GM11168 (cell line): ENCODE data around the gene STAMBP.
"Not testable (repeated sequence)": the region's sequence is repeated elsewhere in the genome, so short reads cannot be mapped to it uniquely, and the experiment has no call there.

Experiments
- in situ Hi-C: fragments of 300-500 bp; cut with MboI; formaldehyde crosslinking; loops from one replicate; pipeline ENCODE4 v1.12.0; 2022; ENCODE audit warnings: low sequenced_read_pairs; ENCODE audit not compliant: unreplicated experiment

Gene STAMBP

DNA sequence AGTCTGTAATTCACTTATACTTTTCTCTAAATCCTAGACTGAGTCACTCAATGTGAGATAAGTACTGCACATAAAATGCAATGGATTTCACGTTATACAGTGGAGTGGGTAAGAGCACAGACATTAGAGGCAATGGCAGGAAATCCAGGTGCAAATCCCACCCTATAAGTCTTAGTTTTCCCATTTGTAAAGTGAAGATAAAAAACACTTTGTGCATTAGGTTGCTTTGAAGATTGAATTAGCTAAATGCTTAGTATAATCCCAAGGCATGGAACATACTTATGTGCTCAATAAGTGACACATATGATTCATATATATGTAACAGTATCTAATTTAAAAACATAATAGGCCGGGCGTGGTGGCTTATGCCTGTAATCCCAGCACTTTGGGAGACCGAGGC, 74.6 kb downstream of the STAMBP start:
- in situ Hi-C loops, result no loop called here

DNA sequence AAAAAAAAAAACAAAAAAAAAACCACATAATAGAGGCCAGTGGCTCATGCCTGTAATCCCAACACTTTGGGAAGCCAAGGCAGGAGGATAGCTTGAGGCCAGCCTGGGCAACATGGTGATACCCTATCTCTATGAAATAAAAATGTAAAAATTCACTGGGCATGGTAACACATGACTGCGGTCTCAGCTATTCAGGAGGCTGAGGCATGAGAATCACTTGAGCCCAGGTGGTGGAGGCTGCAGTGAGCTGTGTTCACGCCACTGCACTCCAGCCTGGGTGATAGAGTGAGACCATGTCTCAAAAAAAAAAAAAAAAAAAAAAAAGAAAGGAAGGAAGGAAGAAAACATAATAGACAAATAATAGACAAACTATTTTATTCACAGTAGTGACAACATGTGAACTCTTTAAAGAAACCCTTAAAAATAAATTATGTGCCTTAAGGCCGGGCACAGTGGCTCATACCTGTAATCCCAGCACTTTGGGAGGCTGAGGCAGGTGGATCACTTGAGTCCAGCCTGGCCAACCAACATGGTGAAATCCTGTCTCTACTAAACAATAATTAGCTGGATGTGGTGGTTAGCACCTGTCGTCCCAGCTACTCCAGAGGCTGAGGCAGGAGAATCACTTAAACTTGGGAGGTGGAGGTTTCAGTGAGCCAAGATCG, 75.3 kb downstream of the STAMBP start:
- in situ Hi-C loops, result not testable (repeated sequence)

DNA sequence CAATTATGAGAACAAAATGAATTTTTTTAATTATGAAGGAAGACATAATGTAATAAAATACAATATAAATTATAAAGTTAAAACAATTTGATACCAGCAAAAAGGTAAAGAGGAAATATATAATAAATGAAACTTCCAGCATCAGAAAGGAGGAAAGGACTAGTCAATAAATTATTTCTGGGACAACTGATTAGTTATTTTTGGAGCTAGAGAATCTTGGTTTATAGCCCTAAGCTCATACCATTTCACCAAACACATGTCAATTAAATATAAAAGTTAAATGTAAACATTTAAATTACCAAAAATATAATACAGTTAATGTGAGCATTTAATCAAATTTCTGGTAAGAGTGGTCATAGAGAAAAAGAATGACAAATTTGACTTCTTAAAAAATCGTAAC, 76.2 kb downstream of the STAMBP start:
- in situ Hi-C loops, result no loop called here

DNA sequence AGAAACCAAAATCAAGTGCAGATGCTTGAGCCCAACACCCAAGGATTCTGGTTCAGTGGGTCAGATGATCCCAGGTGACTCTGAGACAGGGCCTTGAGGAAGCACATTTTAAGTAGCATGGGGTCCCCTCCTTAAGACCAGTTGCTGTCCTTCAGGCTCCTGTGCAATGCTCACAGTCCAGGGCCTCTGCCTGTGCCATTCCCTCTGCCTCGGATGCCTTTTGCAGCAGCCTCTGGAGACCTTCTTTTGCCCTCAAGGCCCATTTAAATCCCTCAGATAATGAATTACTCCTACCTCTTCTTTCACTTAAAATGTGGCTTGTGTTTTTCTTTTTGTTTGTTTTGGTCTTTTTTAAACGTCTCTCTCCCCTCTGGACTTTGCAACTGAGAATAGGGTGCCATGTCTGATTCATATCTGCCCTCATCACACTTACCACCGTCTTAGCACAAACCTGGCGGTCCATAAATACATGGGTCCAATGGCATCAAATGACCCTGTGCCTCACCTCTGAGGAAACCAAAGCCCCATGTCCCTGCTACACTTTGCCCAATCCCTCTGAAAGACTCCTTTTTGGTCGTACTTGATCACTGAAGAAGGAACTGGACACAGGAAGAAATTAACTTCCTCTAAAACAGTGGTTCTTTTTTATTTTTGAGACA, 78.2 kb downstream of the STAMBP start:
- in situ Hi-C loops, result no loop called here

DNA sequence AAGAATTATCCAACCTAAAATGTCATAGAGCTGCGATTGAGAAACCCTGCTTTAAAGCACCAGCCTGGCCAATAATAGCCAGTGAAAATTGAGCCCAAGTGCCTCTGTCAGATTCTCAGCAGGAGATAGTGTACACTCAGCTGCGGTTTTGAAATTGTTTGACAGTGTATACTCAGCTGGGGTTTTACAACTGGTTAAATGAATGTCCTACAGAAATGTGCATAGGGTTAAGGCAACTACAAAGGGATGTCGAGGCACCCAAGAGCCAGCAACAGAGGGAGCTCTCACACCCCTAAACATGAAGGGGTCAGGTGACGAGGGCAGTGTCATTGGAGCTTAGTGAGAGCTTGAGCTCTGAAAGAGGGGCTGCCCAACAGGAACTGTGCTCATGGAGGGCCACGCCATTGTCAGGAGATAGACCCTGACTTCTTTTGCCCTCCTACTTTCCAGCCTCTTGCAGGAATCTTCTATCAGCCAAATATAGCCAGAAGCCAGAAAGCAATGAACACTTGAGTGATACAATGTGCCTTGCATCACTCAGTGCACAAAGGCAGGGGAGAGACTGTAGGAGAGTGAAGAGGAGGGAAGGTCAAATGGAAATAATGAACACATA, 79.2 kb downstream of the STAMBP start:
- in situ Hi-C loops, result no loop called here

DNA sequence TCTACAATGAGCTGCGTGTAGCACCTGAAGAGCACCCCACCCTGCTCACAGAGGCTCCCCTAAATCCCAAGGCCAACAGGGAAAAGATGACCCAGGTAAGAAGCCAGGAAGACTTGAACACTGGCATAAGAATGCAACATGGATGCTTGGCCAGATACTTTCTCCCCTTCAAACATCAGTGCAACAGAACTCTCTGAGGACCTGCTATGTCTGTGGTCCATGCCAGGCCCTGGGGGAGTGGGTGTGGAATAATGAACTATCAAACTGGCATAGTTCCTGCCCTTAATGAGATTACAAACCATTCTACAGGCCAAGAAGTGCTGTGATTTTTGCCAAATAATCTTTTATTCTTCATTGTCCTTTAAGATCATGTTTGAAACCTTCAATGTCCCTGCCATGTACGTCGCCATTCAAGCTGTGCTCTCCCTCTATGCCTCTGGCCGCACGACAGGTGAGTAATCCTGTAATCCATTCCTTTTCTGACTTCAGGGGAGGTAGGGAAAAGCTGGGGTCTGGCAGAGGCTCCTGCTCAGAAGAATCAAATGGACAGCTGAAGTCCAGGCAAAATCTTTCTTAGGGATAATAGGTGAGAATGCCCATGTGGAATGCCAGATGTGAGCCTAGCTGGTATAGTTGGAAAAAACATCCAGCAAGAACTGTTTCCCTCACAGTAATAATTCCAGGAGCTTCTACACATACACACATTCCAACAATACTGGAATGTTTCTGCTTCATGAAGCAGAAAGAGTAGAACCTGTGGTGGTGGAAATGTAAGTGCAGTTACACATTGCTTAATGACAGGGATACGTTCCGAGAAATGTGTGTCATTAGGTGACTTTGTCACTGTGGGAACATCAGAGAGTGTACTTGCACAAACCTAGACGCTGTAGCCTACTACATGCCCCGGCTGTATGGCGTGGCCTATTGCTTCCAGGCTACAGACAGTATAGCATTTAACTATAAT, 80.2 kb downstream of the STAMBP start:
- in situ Hi-C loops, result no loop called here

DNA sequence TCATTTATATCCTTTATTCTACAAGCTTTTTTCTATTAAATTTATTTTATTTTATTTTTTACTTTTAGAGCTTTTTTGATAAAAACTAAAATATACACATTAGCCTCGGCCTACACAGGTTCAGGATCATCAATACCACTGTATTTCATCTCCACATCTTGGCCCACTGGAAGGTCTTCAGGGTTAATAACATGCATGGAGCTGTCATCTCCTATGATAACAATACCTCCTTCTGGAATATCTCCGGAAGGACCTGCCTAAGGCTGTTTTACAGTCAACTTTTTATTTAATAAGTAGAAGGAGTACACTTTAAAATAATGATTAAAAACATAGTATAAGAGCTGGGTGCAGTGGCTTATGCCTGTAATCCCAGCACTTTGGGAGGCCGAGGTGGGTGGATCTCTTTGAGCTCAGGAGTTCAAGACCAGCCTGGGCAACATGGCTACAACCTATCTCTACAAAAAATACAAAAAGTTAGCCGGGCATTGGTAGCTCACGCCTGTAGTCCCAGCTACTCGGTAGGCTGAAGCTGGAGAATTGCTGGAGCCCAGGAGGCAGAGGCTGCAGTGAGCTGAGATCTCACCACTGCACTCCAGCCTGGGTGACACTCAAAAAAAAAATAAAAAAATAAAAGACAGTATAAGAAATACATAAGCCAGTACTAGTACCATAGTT, 82.2 kb downstream of the STAMBP start:
- in situ Hi-C loops, result no loop called here

DNA sequence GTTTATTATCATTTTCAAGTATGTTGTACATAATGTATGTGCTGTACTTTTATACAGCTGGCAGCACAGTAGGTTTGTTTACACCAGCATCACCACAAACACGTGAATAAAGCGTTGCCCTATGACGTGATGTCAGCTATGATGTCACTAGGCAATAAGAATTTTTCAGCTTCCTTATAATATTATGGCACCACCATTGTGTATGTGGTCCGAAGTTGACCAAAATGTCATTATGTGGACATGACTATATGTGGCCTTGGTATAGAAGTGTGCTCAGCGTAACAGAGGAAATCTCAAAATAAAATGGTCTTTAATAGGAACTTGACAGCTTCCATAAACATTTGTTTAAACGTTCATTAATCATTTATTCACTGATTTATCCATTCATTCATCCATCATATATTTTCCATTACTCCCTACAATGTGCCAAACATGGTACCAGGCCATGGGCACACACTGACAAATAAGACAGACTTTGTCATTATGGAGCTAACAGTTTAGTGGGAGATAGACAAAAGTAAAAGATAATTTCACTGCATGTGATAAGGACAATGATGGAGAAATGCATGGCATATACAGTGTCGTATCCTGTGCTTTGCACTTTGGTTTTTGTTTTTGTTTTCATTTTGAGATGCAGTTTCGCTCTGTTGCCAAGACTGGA, 82.9 kb downstream of the STAMBP start:
- in situ Hi-C loops, result no loop called here

DNA sequence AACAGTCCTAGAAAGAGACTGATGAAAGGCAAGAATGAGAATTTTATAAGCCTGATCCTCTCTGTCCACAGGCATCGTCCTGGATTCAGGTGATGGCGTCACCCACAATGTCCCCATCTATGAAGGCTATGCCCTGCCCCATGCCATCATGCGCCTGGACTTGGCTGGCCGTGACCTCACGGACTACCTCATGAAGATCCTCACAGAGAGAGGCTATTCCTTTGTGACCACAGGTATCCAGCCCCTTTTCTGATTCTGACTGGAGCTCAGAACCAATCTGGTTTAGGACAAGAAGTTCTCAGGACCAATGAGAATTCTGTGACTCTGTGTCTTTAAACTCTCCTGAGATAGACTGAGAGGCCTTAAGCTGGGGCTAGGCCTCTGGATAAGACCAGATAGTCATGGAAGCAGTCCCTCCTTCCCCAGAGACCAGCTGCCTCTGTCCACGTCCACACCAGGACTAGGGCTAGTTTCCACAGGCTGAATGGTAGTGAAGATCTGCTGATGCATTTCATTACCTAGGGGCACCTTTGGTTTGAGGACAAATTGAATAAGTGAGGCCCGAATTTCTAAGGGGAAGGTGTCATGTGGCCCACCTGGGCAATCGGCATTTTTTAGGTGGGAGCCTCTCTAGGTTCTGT, 84.8 kb downstream of the STAMBP start:
- in situ Hi-C loops, result no loop called here

DNA sequence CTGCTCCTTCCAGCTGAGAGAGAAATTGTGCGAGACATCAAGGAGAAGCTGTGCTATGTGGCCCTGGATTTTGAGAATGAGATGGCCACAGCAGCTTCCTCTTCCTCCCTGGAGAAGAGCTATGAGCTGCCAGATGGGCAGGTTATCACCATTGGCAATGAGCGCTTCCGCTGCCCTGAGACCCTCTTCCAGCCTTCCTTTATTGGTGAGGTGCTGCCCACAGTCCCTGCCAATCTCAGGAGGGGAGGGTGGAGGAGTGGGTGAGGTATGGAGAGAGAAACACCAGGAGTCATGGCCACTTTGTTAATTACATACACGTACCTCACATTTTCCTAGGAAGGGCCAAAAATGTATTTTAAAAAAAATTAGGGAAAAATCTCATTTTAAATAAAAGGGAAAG, 85.9 kb downstream of the STAMBP start:
- in situ Hi-C loops, result no loop called here

DNA sequence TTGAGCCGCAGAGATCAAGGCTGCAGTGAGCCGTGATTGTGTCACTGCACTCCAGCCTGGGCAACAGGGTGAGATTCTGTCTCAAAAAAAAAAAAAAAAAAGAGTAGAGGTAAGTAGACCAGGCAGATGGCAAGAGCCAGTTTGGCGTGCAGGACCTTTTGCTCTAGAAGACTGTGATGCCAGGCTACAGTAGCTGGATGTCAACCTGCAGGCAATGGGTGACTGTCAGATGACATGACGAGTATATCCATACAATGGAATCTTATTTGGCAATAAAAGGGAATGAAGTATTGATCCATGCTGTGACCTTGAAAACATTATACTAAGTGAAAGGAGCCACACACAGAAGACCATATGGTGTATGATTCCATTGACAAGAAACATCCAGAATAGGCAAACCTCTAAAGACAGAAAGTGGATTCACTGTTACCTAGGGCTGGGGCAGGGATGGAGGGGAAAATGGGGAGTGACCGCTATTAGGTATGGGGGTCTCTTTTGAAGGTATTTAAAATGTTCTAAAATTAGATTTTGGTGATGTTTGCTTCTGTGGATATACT, 86.8 kb downstream of the STAMBP start:
- in situ Hi-C loops, result no loop called here

DNA sequence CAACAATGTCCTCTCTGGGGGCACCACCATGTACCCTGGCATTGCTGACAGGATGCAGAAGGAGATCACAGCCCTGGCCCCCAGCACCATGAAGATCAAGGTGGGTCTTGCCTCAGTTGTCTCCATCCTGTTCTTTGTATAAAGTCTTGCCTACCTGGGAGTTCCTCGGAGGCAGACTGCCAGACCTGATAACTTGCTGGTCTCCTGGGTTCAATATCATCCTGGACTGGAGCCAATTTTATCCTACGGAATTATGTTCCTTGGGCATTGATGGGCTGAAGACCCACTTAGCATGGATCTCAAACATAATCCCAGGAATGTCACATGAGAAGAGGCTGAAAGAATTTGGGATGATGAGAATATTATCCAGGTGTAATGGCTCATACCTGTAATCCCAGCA, 87.9 kb downstream of the STAMBP start:
- in situ Hi-C loops, result no loop called here

DNA sequence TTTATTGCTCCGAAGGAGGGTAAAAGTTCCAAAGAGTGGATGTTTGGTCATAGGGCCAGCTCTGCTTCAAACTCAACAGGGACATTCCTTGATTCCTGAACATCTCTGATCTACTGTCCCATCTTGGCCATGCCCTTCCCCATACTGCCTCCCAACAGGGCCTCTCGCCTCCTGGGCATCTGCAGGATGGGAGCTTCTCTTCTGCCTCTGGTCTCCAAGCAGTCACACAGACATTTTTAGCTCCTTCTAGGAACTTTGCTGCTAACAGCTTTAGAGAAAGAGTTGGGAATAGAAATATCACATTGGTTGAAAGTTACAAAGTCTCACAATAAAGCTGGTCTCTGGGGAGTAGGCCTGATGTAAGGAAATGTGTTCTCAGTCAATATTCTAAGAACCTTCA, 88.5 kb downstream of the STAMBP start:
- in situ Hi-C loops, result no loop called here

DNA sequence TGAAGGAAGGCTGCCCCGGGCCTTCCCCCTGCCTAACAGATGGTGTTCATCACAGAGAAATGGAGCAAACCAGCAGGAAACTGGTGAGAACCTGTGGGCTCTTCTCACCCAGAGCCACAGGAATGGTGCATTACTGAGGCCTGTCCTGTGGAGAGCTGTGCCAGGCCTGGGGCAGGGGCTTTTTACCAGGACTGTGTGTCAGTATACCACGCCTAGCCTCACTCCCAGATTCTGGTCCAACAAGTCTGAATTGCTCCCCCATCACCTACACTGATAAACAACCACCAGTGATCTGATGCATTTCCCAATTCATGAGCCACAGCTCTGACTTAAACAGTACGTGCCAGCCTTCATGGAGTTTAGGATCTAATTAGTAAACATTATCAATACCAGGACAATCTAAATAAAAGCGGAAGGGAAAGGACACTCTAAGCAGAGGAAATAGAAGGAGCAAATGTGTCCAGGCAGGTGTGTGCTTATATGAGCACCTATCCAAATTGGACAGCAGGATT, 89.0 kb downstream of the STAMBP start:
- in situ Hi-C loops, result no loop called here

DNA sequence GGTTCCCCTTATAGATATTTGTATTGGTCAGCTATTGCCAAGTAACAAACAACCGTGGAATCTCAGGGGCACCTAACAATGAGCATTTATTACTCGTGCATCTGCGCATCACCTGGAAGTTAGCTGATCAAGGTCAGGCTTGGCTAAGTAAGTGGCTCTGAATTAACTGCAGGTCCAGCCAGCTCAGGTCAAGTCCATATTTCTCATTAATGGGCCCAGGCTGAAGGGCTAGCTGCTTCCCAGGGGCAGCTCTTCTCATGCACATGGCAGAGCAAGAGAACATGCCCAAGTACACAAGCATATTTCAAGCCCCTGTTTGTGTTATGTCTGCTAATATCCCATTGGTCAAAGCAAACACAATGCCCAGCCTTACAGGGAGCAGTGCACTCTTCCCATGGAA, 90.1 kb downstream of the STAMBP start:
- in situ Hi-C loops, result no loop called here

DNA sequence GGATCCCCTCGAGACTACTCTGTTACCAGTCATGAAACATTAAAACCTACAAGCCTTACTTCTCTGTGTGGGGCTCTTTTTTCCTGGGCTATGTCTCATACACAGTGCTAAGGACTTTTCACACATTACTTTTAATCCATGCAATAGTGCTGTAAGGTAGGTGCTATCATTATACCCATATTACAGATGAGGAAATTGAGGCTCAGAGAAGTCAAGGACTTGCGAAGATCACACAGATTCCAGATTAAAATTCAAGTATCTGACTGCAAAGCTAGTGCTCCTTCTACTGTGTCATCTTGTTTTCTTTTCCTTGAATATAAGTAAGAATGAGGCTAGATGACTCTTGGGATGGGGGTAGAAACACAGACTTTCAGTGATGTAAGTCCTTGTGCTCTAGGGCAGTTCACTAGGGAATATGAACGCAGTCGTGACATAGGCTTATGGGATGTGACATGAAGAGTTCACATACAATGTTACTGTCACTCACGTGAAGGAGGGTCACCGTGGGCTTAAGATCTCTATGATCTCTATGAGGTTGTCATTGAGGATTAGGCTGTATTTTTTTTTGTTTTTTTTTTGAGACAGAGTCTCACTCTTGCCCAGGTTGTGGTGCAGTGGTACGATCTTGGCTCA, 91.0 kb downstream of the STAMBP start:
- in situ Hi-C loops, result no loop called here

DNA sequence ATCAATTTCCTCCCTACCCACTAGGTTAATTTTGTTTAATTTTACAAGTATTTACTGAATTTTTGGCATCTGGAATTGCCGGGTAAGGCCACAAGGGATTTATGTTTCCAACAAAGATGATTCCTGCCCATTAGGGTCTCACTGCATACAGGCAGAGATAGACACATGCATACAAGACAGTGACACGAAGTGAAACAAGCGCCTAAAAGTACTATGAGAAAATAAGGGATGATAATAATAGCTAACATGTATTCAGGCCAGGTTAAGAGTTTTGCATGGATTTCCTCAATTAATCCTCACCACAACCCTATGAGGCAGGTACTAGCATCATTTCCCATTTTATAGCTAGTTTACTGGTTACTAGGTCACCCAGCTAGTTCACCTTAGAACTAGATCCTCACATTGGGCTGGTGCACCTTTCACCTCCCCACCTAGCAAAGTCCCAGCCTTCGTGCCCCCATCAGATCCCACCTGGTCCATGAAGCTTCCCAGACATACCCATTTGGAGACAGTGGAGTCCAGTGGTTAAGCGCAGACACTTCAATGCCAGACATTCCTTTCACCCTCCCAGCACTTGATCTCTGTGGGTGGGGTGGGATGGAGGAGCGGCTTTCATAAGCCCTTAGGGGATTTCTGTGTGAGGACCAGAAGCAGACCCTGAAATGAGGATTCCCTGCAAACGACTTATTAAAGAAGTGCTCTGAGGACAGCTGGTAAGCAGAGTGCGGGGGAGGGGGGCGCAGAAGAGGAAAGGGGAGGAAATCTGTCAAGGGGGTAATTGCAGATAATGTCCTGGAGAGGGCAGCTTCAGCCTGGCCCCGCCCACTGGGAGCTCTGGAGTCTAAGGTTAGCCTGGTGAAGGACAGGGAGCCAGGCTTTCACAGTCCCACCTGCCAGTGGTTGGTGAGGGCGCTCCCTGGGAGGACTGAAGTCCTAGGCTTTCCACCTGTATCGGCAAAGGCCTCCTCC, 92.1 kb downstream of the STAMBP start:
- in situ Hi-C loops, result no loop called here
